OCI-LY7 (cell line): ENCODE data around the gene CDK14. TPM values are rescaled to one million over a fixed set of nuclear protein-coding genes. Genes with fewer than 3 reads are reported as not detected.

ENCODE experiments used
- BruUV-seq: library from RNA; stranded (reverse); fragments of 400-500 nt; replicated peaks from 2 replicates; lab custom pipeline; 2021; lab: Mats Ljungman, UMichigan
- CTCF ChIA-PET: fragments of 300-600 bp; sonication (Branson Sonifier 250); formaldehyde crosslinking; loops from one replicate; lab custom pipeline; 2022; ENCODE audit warnings: antibody characterized with exemption; ENCODE audit not compliant: unreplicated experiment; lab: Charles Lee
- POLR2A ChIA-PET: fragments of 300-600 bp; sonication (Branson Sonifier 250); formaldehyde crosslinking; loops from one replicate; lab custom pipeline; 2022; ENCODE audit warnings: antibody characterized with exemption; lab: Charles Lee
- DNase-seq: peaks from one replicate; pipeline ENCODE4 v3.0.0-alpha.2; 2015; ENCODE audit warnings: low spot score
- H2AFZ ChIP-seq: fragments of 200-600 bp; sonication (generic), shearing (Covaris generic); 2 replicates; pipeline ENCODE4 v1.6.1; 2014; ENCODE audit warnings: mild to moderate bottlenecking, antibody characterized with exemption, low read length, moderate library complexity
- H3K27ac ChIP-seq: fragments of 200-600 bp; sonication (generic); 2 replicates; pipeline ENCODE4 v1.5.1; 2014; ENCODE audit warnings: mixed run types, low read depth, mild to moderate bottlenecking, moderate library complexity, low read length, inconsistent platforms; ENCODE audit not compliant: poor library complexity, severe bottlenecking
- H3K36me3 ChIP-seq: fragments of 200-600 bp; sonication (generic); 2 replicates; pipeline ENCODE4 v1.6.1; 2014; ENCODE audit warnings: mild to moderate bottlenecking, antibody characterized with exemption, low read length, moderate library complexity, mixed read lengths; ENCODE audit not compliant: insufficient read depth
- H3K4me1 ChIP-seq: fragments of 200-600 bp; sonication (generic); 2 replicates; pipeline ENCODE4 v1.5.1; 2014; ENCODE audit warnings: mild to moderate bottlenecking, low read length; ENCODE audit not compliant: insufficient read depth, poor library complexity, severe bottlenecking
- H3K4me2 ChIP-seq: fragments of 200-600 bp; sonication (generic); 2 replicates; pipeline ENCODE4 v1.6.1; 2014; ENCODE audit warnings: mild to moderate bottlenecking, low read length
- H3K4me3 ChIP-seq: fragments of 200-600 bp; sonication (generic); 2 replicates; pipeline ENCODE4 v1.5.1; 2014; ENCODE audit warnings: mild to moderate bottlenecking, low read depth, low read length; ENCODE audit not compliant: poor library complexity, severe bottlenecking
- H3K79me2 ChIP-seq: fragments of 200-600 bp; sonication (generic); 2 replicates; pipeline ENCODE4 v1.6.1; 2016; ENCODE audit warnings: low read depth, mild to moderate bottlenecking, low read length, moderate library complexity, mixed read lengths; ENCODE audit not compliant: insufficient read depth
- H3K9me2 ChIP-seq: fragments of 200-600 bp; sonication (generic); 2 replicates; pipeline ENCODE4 v1.6.1; 2016; ENCODE audit warnings: mild to moderate bottlenecking, low read length, mixed read lengths; ENCODE audit not compliant: insufficient read depth
- H3K9me3 ChIP-seq: fragments of 200-600 bp; sonication (generic); 2 replicates; pipeline ENCODE4 v1.6.1; 2014; ENCODE audit warnings: mild to moderate bottlenecking, mixed run types, low read length, mixed read lengths
- H4K20me1 ChIP-seq: fragments of 200-600 bp; sonication (generic); 2 replicates; pipeline ENCODE4 v1.6.1; 2014; ENCODE audit warnings: mild to moderate bottlenecking, antibody characterized with exemption, low read length, moderate library complexity, mixed read lengths; ENCODE audit not compliant: insufficient read depth
- CTCF ChIP-seq: fragments of 200-600 bp; sonication (generic); conservative IDR thresholded peaks from 2 replicates; pipeline ENCODE4 v1.5.1; 2014; ENCODE audit warnings: mild to moderate bottlenecking, antibody characterized with exemption, low read length, moderate library complexity, mixed read lengths
- EZH2phosphoT487 ChIP-seq: fragments of 200-600 bp; sonication (generic); IDR thresholded peaks from 2 replicates; pipeline ENCODE4 v1.6.1; 2018; ENCODE audit warnings: low read depth, borderline replicate concordance, mild to moderate bottlenecking, mixed run types, antibody characterized with exemption, low read length, moderate library complexity, mixed read lengths
- intact Hi-C: fragments of 100-400 bp; cut with micrococcal nuclease; formaldehyde crosslinking; loops from one replicate; pipeline ENCODE4 v1.10.0; 2022; ENCODE audit not compliant: unreplicated experiment
- total RNA-seq, 2 experiments: library from RNA; depleted of rRNA in 1 of 2; stranded (reverse); fragments of >200 nt in 1 of 2; shearing (Covaris generic) in 1 of 2; gene quantifications; 2 replicates each; pipeline ENCODE4 v1.2.3, GENCODE V29; 2014 to 2022

CDK14 gene
- total RNA-seq, 2 experiments from 2014 or later: 90.7 to 111 TPM

- Histone ChIP-seq H3K79me2 (no peaks in the 10 kb centered on the region), H3K36me3 (no peaks in the 10 kb centered on the region), H3K4me1 (no peaks in the 10 kb centered on the region), H3K4me3 (no peak overlapping the region), H3K4me2 (no peak overlapping the region), H3K9me3 (no peaks in the 10 kb centered on the region), H4K20me1 (no peaks in the 10 kb centered on the region), H2AFZ (no peak overlapping the region), H3K9me2 (no peaks in the 10 kb centered on the region), H3K27ac (no peak overlapping the region)
- POLR2A ChIA-PET: no interaction called here
- intact Hi-C loops: no loop called here
- DNase-seq: no peak
- TF ChIP-seq CTCF (no peak), EZH2phosphoT487 (no peak)
- no TSS peak for BruUV-seq
- CTCF ChIA-PET: no interaction called here
These were observed 58.8 kb downstream of the CDK14 start for GRCh38 chr7:90654718-90655427.

GRCh38 chr7:90655566-90655965 is 59.4 kb downstream of the CDK14 start:
- H3K27ac ChIP-seq: no peak overlapping the region
- TF ChIP-seq EZH2phosphoT487 (no peak), CTCF (no peak)
- H2AFZ ChIP-seq: no peak overlapping the region
- intact Hi-C loops: no loop called here
- no peak for DNase-seq
- no peak overlapping the region for H3K4me3 ChIP-seq
- ChIA-PET CTCF (no interaction called here), POLR2A (no interaction called here)
- H3K9me2 ChIP-seq: no peaks in the 10 kb centered on the region
- H3K4me2 ChIP-seq: no peak overlapping the region
- BruUV-seq: no TSS peak
- H3K79me2 ChIP-seq: no peaks in the 10 kb centered on the region
- no peaks in the 10 kb centered on the region for H3K4me1 ChIP-seq
- no peaks in the 10 kb centered on the region for H3K36me3 ChIP-seq
- H3K9me3 ChIP-seq: no peaks in the 10 kb centered on the region
- no peaks in the 10 kb centered on the region for H4K20me1 ChIP-seq

- Histone ChIP-seq H3K79me2 (no peaks in the 10 kb centered on the region), H3K4me3 (no peak overlapping the region), H3K36me3 (no peaks in the 10 kb centered on the region), H3K27ac (no peak overlapping the region), H3K9me3 (no peaks in the 10 kb centered on the region), H2AFZ (no peak overlapping the region), H4K20me1 (no peaks in the 10 kb centered on the region), H3K4me2 (no peak overlapping the region), H3K4me1 (no peaks in the 10 kb centered on the region), H3K9me2 (no peaks in the 10 kb centered on the region)
- TF ChIP-seq CTCF (no peak), EZH2phosphoT487 (no peak)
- BruUV-seq: no TSS peak
- ChIA-PET CTCF (no interaction called here), POLR2A (no interaction called here)
- no peak for DNase-seq
- intact Hi-C loops: no loop called here
These were observed 61.4 kb downstream of the CDK14 start for GRCh38 chr7:90657481-90657880.
